ENCODE results near the gene TSKS.
A peak's percentile ranks its signal among the peaks of the same experiment; 100 is the strongest.

DNA sequence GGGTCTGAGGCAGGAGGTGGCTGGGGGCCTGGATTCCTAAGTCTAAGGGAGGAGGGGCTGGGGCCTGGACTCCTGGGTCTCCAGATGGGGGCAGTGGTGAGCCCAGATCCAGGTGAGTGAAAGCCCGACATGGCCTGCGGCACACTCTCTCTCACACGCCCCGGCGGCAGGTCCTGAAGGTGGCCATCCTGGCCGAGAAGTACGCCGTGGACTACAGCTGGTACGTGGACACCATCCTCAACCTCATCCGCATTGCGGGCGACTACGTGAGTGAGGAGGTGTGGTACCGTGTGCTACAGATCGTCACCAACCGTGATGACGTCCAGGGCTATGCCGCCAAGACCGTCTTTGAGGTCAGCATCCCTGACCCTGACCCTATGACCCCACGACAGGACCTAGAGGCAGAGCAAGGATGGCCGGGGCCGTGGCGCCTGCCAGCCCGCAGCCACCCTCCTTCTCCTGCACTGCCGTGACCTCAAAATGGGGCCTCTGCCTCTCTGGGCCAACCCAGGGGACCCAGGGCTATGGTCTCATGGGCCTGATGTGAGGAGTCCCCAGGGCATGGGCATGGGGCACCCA lies 36.8 kb upstream of the TSKS start:
- TF ChIP-seq, protein P1, sequence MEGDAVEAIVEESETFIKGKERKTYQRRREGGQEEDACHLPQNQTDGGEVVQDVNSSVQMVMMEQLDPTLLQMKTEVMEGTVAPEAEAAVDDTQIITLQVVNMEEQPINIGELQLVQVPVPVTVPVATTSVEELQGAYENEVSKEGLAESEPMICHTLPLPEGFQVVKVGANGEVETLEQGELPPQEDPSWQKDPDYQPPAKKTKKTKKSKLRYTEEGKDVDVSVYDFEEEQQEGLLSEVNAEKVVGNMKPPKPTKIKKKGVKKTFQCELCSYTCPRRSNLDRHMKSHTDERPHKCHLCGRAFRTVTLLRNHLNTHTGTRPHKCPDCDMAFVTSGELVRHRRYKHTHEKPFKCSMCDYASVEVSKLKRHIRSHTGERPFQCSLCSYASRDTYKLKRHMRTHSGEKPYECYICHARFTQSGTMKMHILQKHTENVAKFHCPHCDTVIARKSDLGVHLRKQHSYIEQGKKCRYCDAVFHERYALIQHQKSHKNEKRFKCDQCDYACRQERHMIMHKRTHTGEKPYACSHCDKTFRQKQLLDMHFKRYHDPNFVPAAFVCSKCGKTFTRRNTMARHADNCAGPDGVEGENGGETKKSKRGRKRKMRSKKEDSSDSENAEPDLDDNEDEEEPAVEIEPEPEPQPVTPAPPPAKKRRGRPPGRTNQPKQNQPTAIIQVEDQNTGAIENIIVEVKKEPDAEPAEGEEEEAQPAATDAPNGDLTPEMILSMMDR (IDR thresholded peaks at IDR 0.05), result peak; percentile 35; the same call in 1 of the 2 replicates
- TF ChIP-seq JUN (CRISPR knock-in tag; IDR thresholded peaks at IDR 0.05), result no peak
- no peak for TF ChIP-seq KAT7 (CRISPR knock-in tag; IDR thresholded peaks at IDR 0.05; ENCODE audit: borderline replicate concordance)
- TF ChIP-seq CREM (CRISPR knock-in tag; IDR thresholded peaks at IDR 0.05), result no peak
- TF ChIP-seq, protein P2, sequence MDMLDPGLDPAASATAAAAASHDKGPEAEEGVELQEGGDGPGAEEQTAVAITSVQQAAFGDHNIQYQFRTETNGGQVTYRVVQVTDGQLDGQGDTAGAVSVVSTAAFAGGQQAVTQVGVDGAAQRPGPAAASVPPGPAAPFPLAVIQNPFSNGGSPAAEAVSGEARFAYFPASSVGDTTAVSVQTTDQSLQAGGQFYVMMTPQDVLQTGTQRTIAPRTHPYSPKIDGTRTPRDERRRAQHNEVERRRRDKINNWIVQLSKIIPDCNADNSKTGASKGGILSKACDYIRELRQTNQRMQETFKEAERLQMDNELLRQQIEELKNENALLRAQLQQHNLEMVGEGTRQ (CRISPR knock-in tag; IDR thresholded peaks at IDR 0.05), result no peak
- TF ChIP-seq, protein P3, sequence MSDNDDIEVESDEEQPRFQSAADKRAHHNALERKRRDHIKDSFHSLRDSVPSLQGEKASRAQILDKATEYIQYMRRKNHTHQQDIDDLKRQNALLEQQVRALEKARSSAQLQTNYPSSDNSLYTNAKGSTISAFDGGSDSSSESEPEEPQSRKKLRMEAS (CRISPR knock-in tag; IDR thresholded peaks at IDR 0.05), result no peak
- TF ChIP-seq, protein P4, sequence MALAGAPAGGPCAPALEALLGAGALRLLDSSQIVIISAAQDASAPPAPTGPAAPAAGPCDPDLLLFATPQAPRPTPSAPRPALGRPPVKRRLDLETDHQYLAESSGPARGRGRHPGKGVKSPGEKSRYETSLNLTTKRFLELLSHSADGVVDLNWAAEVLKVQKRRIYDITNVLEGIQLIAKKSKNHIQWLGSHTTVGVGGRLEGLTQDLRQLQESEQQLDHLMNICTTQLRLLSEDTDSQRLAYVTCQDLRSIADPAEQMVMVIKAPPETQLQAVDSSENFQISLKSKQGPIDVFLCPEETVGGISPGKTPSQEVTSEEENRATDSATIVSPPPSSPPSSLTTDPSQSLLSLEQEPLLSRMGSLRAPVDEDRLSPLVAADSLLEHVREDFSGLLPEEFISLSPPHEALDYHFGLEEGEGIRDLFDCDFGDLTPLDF (CRISPR knock-in tag; IDR thresholded peaks at IDR 0.05), result no peak
- TF ChIP-seq, protein P5, sequence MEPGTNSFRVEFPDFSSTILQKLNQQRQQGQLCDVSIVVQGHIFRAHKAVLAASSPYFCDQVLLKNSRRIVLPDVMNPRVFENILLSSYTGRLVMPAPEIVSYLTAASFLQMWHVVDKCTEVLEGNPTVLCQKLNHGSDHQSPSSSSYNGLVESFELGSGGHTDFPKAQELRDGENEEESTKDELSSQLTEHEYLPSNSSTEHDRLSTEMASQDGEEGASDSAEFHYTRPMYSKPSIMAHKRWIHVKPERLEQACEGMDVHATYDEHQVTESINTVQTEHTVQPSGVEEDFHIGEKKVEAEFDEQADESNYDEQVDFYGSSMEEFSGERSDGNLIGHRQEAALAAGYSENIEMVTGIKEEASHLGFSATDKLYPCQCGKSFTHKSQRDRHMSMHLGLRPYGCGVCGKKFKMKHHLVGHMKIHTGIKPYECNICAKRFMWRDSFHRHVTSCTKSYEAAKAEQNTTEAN (CRISPR knock-in tag; IDR thresholded peaks at IDR 0.05), result no peak

Data from WTC11 (cell line).